ENCODE results near the gene SOHLH1. TPM values are rescaled to one million over a fixed set of nuclear protein-coding genes. Genes with fewer than 3 reads are reported as not detected.

SOHLH1 gene
- total RNA-seq, 1 experiment from 2014 or later, result not detected

GRCh38 chr9:135662758-135663450, 36.4 kb downstream of the SOHLH1 start, which contains the start of gene LCN9:
Gene LCN9 (plus strand): TSS chr9:135663309. CDS start chr9:135663322, 13 bp downstream.
- no TSS peak for BruUV-seq (replicated peaks)
- intact Hi-C loops (cut with micrococcal nuclease; ENCODE audit: unreplicated experiment) (no loop called here), in situ Hi-C loops (cut with HindIII; ENCODE audit: low pct_unique_long_range_greater_than_20kb, low sequenced_read_pairs) (no loop called here)
- Histone ChIP-seq H3K4me1 (ENCODE audit: control insufficient read depth, insufficient read depth, low read length) (no peaks in the 10 kb centered on the region), H3K27ac (ENCODE audit: low read length) (no peak within 1 kb of the TSS), H3K4me3 (ENCODE audit: low read depth in 2 of 2, low read length in 2 of 2) (no peak within 1 kb of the TSS), H3K36me3 (ENCODE audit: control insufficient read depth, insufficient read depth, low read length) (no peaks in the 10 kb centered on the region), H3K27me3 (ENCODE audit: control insufficient read depth, insufficient read depth, low read length) (no peaks in the 10 kb centered on the region), H3K9me3 (ENCODE audit: control insufficient read depth, insufficient read depth, low read depth, low read length) (no peaks in the 10 kb centered on the region)
- no peak for ATAC-seq
- DNase-seq (ENCODE audit: low read depth, low spot score), result no peak
- POLR2A ChIA-PET, result no interaction called here
- TF ChIP-seq REST (IDR thresholded peaks at IDR 0.05; ENCODE audit: insufficient read depth in 1 of 2, low read depth in 2 of 2, low read length in 1 of 2) (no peak), CTCF (IDR thresholded peaks at IDR 0.05) (no peak), SIN3A (IDR thresholded peaks at IDR 0.05; ENCODE audit: borderline replicate concordance, insufficient read depth, low read depth, low read length) (no peak), POLR2AphosphoS5 (IDR thresholded peaks at IDR 0.05; ENCODE audit: low read depth, low read length) (no peak), TCF7L2 (IDR thresholded peaks at IDR 0.05; ENCODE audit: low read depth, low read length) (no peak)
- CTCF ChIA-PET, result no interaction called here

- Histone ChIP-seq H3K27me3 (ENCODE audit: control insufficient read depth, insufficient read depth, low read length) (no peaks in the 10 kb centered on the region), H3K4me1 (ENCODE audit: control insufficient read depth, insufficient read depth, low read length) (no peaks in the 10 kb centered on the region), H3K9me3 (ENCODE audit: control insufficient read depth, insufficient read depth, low read depth, low read length) (no peaks in the 10 kb centered on the region), H3K4me3 (ENCODE audit: low read depth in 2 of 2, low read length in 2 of 2) (no peak overlapping the region), H3K36me3 (ENCODE audit: control insufficient read depth, insufficient read depth, low read length) (no peaks in the 10 kb centered on the region), H3K27ac (ENCODE audit: low read length) (no peak overlapping the region)
- ATAC-seq (no peak), DNase-seq (ENCODE audit: low read depth, low spot score) (no peak)
- intact Hi-C loops (cut with micrococcal nuclease; ENCODE audit: unreplicated experiment) (no loop called here), in situ Hi-C loops (cut with HindIII; ENCODE audit: low pct_unique_long_range_greater_than_20kb, low sequenced_read_pairs) (no loop called here)
- TF ChIP-seq POLR2AphosphoS5 (IDR thresholded peaks at IDR 0.05; ENCODE audit: low read depth, low read length) (no peak), REST (IDR thresholded peaks at IDR 0.05; ENCODE audit: insufficient read depth in 1 of 2, low read depth in 2 of 2, low read length in 1 of 2) (no peak), CTCF (IDR thresholded peaks at IDR 0.05) (no peak), SIN3A (IDR thresholded peaks at IDR 0.05; ENCODE audit: borderline replicate concordance, insufficient read depth, low read depth, low read length) (no peak), TCF7L2 (IDR thresholded peaks at IDR 0.05; ENCODE audit: low read depth, low read length) (no peak)
- no TSS peak for BruUV-seq (replicated peaks)
- ChIA-PET POLR2A (no interaction called here), CTCF (no interaction called here)
Measured at GRCh38 chr9:135661816-135662560, 37.3 kb downstream of the SOHLH1 start.
